Measurements from ENCODE around the gene ARHGEF37. TPM values are rescaled to one million over a fixed set of nuclear protein-coding genes. Genes with fewer than 3 reads are reported as not detected.
A peak's percentile ranks its signal among the peaks of the same experiment; 100 is the strongest.

The ARHGEF37 gene
- total RNA-seq, 1 donor from 2014 or later: 2.1 TPM

GRCh38 chr5:149639737-149640136 is 58.4 kb downstream of the ARHGEF37 start:
- Histone ChIP-seq H3K9me3 (ENCODE audit: control insufficient read depth in 3 of 3, low read length in 3 of 3) (no peaks in the 10 kb centered on the region), H3K27ac (ENCODE audit: low read depth, low read length) (peak overlapping the region; percentile 83), H3K9ac (ENCODE audit: low read depth in 1 of 3, low read length in 3 of 3) (peak overlapping the region in 2 of 3 donors; percentile 40 to 75), H3K36me3 (ENCODE audit: control insufficient read depth in 3 of 3, insufficient read depth in 3 of 3, low read length in 3 of 3) (no peaks in the 10 kb centered on the region), H3K4me1 (ENCODE audit: control insufficient read depth in 3 of 3, insufficient read depth in 3 of 3, low read length in 3 of 3) (peaks cover 17 to 25% (median 21%) of the 10 kb centered on the region in 3 donors), H3K4me3 (ENCODE audit: low read length in 3 of 3) (peak overlapping the region in 1 of 3 donors; percentile 49), H3K27me3 (ENCODE audit: control insufficient read depth in 3 of 3, insufficient read depth in 3 of 3, low read length in 3 of 3) (no peaks in the 10 kb centered on the region)

GRCh38 chr5:149640350-149640999 is 59.2 kb downstream of the ARHGEF37 start:
- Histone ChIP-seq H3K27ac (ENCODE audit: low read depth, low read length) (peak overlapping the region; percentile 83), H3K9ac (ENCODE audit: low read depth in 1 of 3, low read length in 3 of 3) (peak overlapping the region; percentile 37 to 75 (median 60)), H3K36me3 (ENCODE audit: control insufficient read depth in 3 of 3, insufficient read depth in 3 of 3, low read length in 3 of 3) (no peaks in the 10 kb centered on the region), H3K4me3 (ENCODE audit: low read length in 3 of 3) (peak overlapping the region; percentile 51 to 77 (median 54)), H3K4me1 (ENCODE audit: control insufficient read depth in 3 of 3, insufficient read depth in 3 of 3, low read length in 3 of 3) (peaks cover 17 to 25% (median 21%) of the 10 kb centered on the region in 3 donors), H3K27me3 (ENCODE audit: control insufficient read depth in 3 of 3, insufficient read depth in 3 of 3, low read length in 3 of 3) (no peaks in the 10 kb centered on the region), H3K9me3 (ENCODE audit: control insufficient read depth in 3 of 3, low read length in 3 of 3) (no peaks in the 10 kb centered on the region)

- peak overlapping the region; percentile 83 for H3K27ac ChIP-seq (ENCODE audit: low read depth, low read length)
- H3K4me1 ChIP-seq (ENCODE audit: control insufficient read depth in 3 of 3, insufficient read depth in 3 of 3, low read length in 3 of 3): peaks cover 17 to 25% (median 21%) of the 10 kb centered on the region in 3 donors
- no peaks in the 10 kb centered on the region for H3K36me3 ChIP-seq (ENCODE audit: control insufficient read depth in 3 of 3, insufficient read depth in 3 of 3, low read length in 3 of 3)
- H3K9me3 ChIP-seq (ENCODE audit: control insufficient read depth in 3 of 3, low read length in 3 of 3): no peaks in the 10 kb centered on the region
- peak overlapping the region; percentile 37 to 75 (median 60) for H3K9ac ChIP-seq (ENCODE audit: low read depth in 1 of 3, low read length in 3 of 3)
- H3K4me3 ChIP-seq (ENCODE audit: low read length in 3 of 3): peak overlapping the region; percentile 51 to 77 (median 54)
- H3K27me3 ChIP-seq (ENCODE audit: control insufficient read depth in 3 of 3, insufficient read depth in 3 of 3, low read length in 3 of 3): no peaks in the 10 kb centered on the region
Observed at GRCh38 chr5:149641000-149641576, 59.8 kb downstream of the ARHGEF37 start.

- peak overlapping the region; percentile 83 for H3K27ac ChIP-seq (ENCODE audit: low read depth, low read length)
- H3K36me3 ChIP-seq (ENCODE audit: control insufficient read depth in 3 of 3, insufficient read depth in 3 of 3, low read length in 3 of 3): no peaks in the 10 kb centered on the region
- H3K27me3 ChIP-seq (ENCODE audit: control insufficient read depth in 3 of 3, insufficient read depth in 3 of 3, low read length in 3 of 3): no peaks in the 10 kb centered on the region
- peaks cover 17 to 25% (median 21%) of the 10 kb centered on the region in 3 donors for H3K4me1 ChIP-seq (ENCODE audit: control insufficient read depth in 3 of 3, insufficient read depth in 3 of 3, low read length in 3 of 3)
- peak overlapping the region in 2 of 3 donors; percentile 54 to 77 for H3K4me3 ChIP-seq (ENCODE audit: low read length in 3 of 3)
- no peak overlapping the region for H3K9ac ChIP-seq (ENCODE audit: low read depth in 1 of 3, low read length in 3 of 3)
- H3K9me3 ChIP-seq (ENCODE audit: control insufficient read depth in 3 of 3, low read length in 3 of 3): no peaks in the 10 kb centered on the region
Observed at GRCh38 chr5:149641600-149641999, 60.3 kb downstream of the ARHGEF37 start.

GRCh38 chr5:149643781-149644180 is 62.5 kb downstream of the ARHGEF37 start:
- no peak overlapping the region for H3K27ac ChIP-seq (ENCODE audit: low read depth, low read length)

GRCh38 chr5:149644629-149645028 is 63.3 kb downstream of the ARHGEF37 start:
- Histone ChIP-seq H3K27me3 (ENCODE audit: control insufficient read depth in 3 of 3, insufficient read depth in 3 of 3, low read length in 3 of 3) (no peaks in the 10 kb centered on the region), H3K9ac (ENCODE audit: low read depth in 1 of 3, low read length in 3 of 3) (no peak overlapping the region), H3K36me3 (ENCODE audit: control insufficient read depth in 3 of 3, insufficient read depth in 3 of 3, low read length in 3 of 3) (no peaks in the 10 kb centered on the region), H3K4me3 (ENCODE audit: low read length in 3 of 3) (no peak overlapping the region), H3K9me3 (ENCODE audit: control insufficient read depth in 3 of 3, low read length in 3 of 3) (no peaks in the 10 kb centered on the region), H3K27ac (ENCODE audit: low read depth, low read length) (no peak overlapping the region), H3K4me1 (ENCODE audit: control insufficient read depth in 3 of 3, insufficient read depth in 3 of 3, low read length in 3 of 3) (peaks cover 15 to 19% (median 18%) of the 10 kb centered on the region in 3 donors)

More at GRCh38 chr5:149643781-149644180, 62.5 kb downstream of the ARHGEF37 start:
- Histone ChIP-seq H3K27me3 (ENCODE audit: control insufficient read depth in 3 of 3, insufficient read depth in 3 of 3, low read length in 3 of 3) (no peaks in the 10 kb centered on the region), H3K4me3 (ENCODE audit: low read length in 3 of 3) (no peak overlapping the region), H3K9me3 (ENCODE audit: control insufficient read depth in 3 of 3, low read length in 3 of 3) (no peaks in the 10 kb centered on the region), H3K36me3 (ENCODE audit: control insufficient read depth in 3 of 3, insufficient read depth in 3 of 3, low read length in 3 of 3) (no peaks in the 10 kb centered on the region), H3K4me1 (ENCODE audit: control insufficient read depth in 3 of 3, insufficient read depth in 3 of 3, low read length in 3 of 3) (peaks cover 17 to 25% (median 21%) of the 10 kb centered on the region in 3 donors), H3K9ac (ENCODE audit: low read depth in 1 of 3, low read length in 3 of 3) (no peak overlapping the region)

- H3K27ac ChIP-seq (ENCODE audit: low read depth, low read length): no peak overlapping the region
- H3K27me3 ChIP-seq (ENCODE audit: control insufficient read depth in 3 of 3, insufficient read depth in 3 of 3, low read length in 3 of 3): no peaks in the 10 kb centered on the region
- H3K4me1 ChIP-seq (ENCODE audit: control insufficient read depth in 3 of 3, insufficient read depth in 3 of 3, low read length in 3 of 3): peaks cover 9 to 13% (median 12%) of the 10 kb centered on the region in 3 donors
- H3K9ac ChIP-seq (ENCODE audit: low read depth in 1 of 3, low read length in 3 of 3): no peak overlapping the region
- no peaks in the 10 kb centered on the region for H3K9me3 ChIP-seq (ENCODE audit: control insufficient read depth in 3 of 3, low read length in 3 of 3)
- no peak overlapping the region for H3K4me3 ChIP-seq (ENCODE audit: low read length in 3 of 3)
- no peaks in the 10 kb centered on the region for H3K36me3 ChIP-seq (ENCODE audit: control insufficient read depth in 3 of 3, insufficient read depth in 3 of 3, low read length in 3 of 3)
Observed at GRCh38 chr5:149645236-149645635, 63.9 kb downstream of the ARHGEF37 start.

GRCh38 chr5:149645725-149646124 is 64.4 kb downstream of the ARHGEF37 start:
- H3K9ac ChIP-seq (ENCODE audit: low read depth in 1 of 3, low read length in 3 of 3): no peak overlapping the region
- no peaks in the 10 kb centered on the region for H3K36me3 ChIP-seq (ENCODE audit: control insufficient read depth in 3 of 3, insufficient read depth in 3 of 3, low read length in 3 of 3)
- H3K4me1 ChIP-seq (ENCODE audit: control insufficient read depth in 3 of 3, insufficient read depth in 3 of 3, low read length in 3 of 3): peaks cover 4 to 8% (median 7%) of the 10 kb centered on the region in 3 donors
- H3K4me3 ChIP-seq (ENCODE audit: low read length in 3 of 3): no peak overlapping the region
- H3K27me3 ChIP-seq (ENCODE audit: control insufficient read depth in 3 of 3, insufficient read depth in 3 of 3, low read length in 3 of 3): no peaks in the 10 kb centered on the region
- H3K27ac ChIP-seq (ENCODE audit: low read depth, low read length): no peak overlapping the region
- H3K9me3 ChIP-seq (ENCODE audit: control insufficient read depth in 3 of 3, low read length in 3 of 3): no peaks in the 10 kb centered on the region

- H3K4me1 ChIP-seq (ENCODE audit: control insufficient read depth in 3 of 3, insufficient read depth in 3 of 3, low read length in 3 of 3): peaks cover 0 to under 1% (median under 1%) of the 10 kb centered on the region in 3 donors
- no peak overlapping the region for H3K4me3 ChIP-seq (ENCODE audit: low read length in 3 of 3)
- no peaks in the 10 kb centered on the region for H3K27me3 ChIP-seq (ENCODE audit: control insufficient read depth in 3 of 3, insufficient read depth in 3 of 3, low read length in 3 of 3)
- no peak overlapping the region for H3K9ac ChIP-seq (ENCODE audit: low read depth in 1 of 3, low read length in 3 of 3)
- no peaks in the 10 kb centered on the region for H3K36me3 ChIP-seq (ENCODE audit: control insufficient read depth in 3 of 3, insufficient read depth in 3 of 3, low read length in 3 of 3)
- H3K27ac ChIP-seq (ENCODE audit: low read depth, low read length): no peak overlapping the region
- no peaks in the 10 kb centered on the region for H3K9me3 ChIP-seq (ENCODE audit: control insufficient read depth in 3 of 3, low read length in 3 of 3)
Observed at GRCh38 chr5:149646564-149646963, 65.3 kb downstream of the ARHGEF37 start.

- H3K36me3 ChIP-seq (ENCODE audit: control insufficient read depth in 3 of 3, insufficient read depth in 3 of 3, low read length in 3 of 3): no peaks in the 10 kb centered on the region
- H3K27me3 ChIP-seq (ENCODE audit: control insufficient read depth in 3 of 3, insufficient read depth in 3 of 3, low read length in 3 of 3): no peaks in the 10 kb centered on the region
- peaks cover 0 to 5% (median 4%) of the 10 kb centered on the region in 3 donors for H3K4me1 ChIP-seq (ENCODE audit: control insufficient read depth in 3 of 3, insufficient read depth in 3 of 3, low read length in 3 of 3)
Observed at GRCh38 chr5:149647334-149647733, 66.0 kb downstream of the ARHGEF37 start.

More at GRCh38 chr5:149647334-149647733, 66.0 kb downstream of the ARHGEF37 start:
- Histone ChIP-seq H3K4me3 (ENCODE audit: low read length in 3 of 3) (no peak overlapping the region), H3K9ac (ENCODE audit: low read depth in 1 of 3, low read length in 3 of 3) (no peak overlapping the region), H3K27ac (ENCODE audit: low read depth, low read length) (no peak overlapping the region), H3K9me3 (ENCODE audit: control insufficient read depth in 3 of 3, low read length in 3 of 3) (no peaks in the 10 kb centered on the region)
